MCF 10A (cell line): ENCODE results near the gene GAS7. TPM values are rescaled to one million over a fixed set of nuclear protein-coding genes. Genes with fewer than 3 reads are reported as not detected.

ENCODE experiments used
- BruUV-seq: library from RNA; stranded (reverse); fragments of 400-500 nt; replicated peaks from 2 replicates; lab custom pipeline; 2021; lab: Mats Ljungman, UMichigan
- CTCF ChIA-PET: fragments of 300-600 bp; sonication (Branson Sonifier 250); formaldehyde crosslinking; extraction: SDS; loops from one replicate; lab custom pipeline; 2021; ENCODE audit warnings: antibody characterized with exemption, inconsistent platforms; lab: Yijun Ruan, JAX
- POLR2A ChIA-PET: fragments of 300-600, 350-650 bp; sonication (Branson Sonifier 250); formaldehyde crosslinking; extraction: SDS; loops from one replicate; lab custom pipeline; 2020; ENCODE audit warnings: antibody characterized with exemption, inconsistent platforms; lab: Yijun Ruan, JAX
- DNase-seq: peaks from one replicate; pipeline ENCODE4 v3.0.0-alpha.2; 2018; ENCODE audit not compliant: unreplicated experiment
- H3K27ac Mint-ChIP-seq: one replicate; pipeline ENCODE4 v1.8.0; 2022; ENCODE audit warnings: mild to moderate bottlenecking, low read depth, mixed read lengths; ENCODE audit not compliant: unreplicated experiment
- H3K27me3 Mint-ChIP-seq: one replicate; pipeline ENCODE4 v1.8.0; 2022; ENCODE audit warnings: mixed read lengths; ENCODE audit not compliant: insufficient read depth, unreplicated experiment
- H3K36me3 Mint-ChIP-seq: one replicate; pipeline ENCODE4 v1.8.0; 2022; ENCODE audit warnings: mild to moderate bottlenecking, moderate library complexity, mixed read lengths; ENCODE audit not compliant: insufficient read depth, unreplicated experiment
- H3K4me1 Mint-ChIP-seq: one replicate; pipeline ENCODE4 v1.8.0; 2022; ENCODE audit warnings: mixed read lengths; ENCODE audit not compliant: insufficient read depth, unreplicated experiment
- H3K4me3 Mint-ChIP-seq: one replicate; pipeline ENCODE4 v1.8.0; 2022; ENCODE audit warnings: mild to moderate bottlenecking, moderate library complexity, mixed read lengths; ENCODE audit not compliant: unreplicated experiment
- H3K9me3 Mint-ChIP-seq: one replicate; pipeline ENCODE4 v1.8.0; 2022; ENCODE audit warnings: mixed read lengths; ENCODE audit not compliant: unreplicated experiment
- CTCF ChIP-seq: fragments of 200-600 bp; IDR thresholded peaks from one replicate; pipeline ENCODE4 v1.8.0; 2022; ENCODE audit warnings: antibody characterized with exemption, mild to moderate bottlenecking; ENCODE audit not compliant: unreplicated experiment
- intact Hi-C: fragments of 100-400 bp; cut with micrococcal nuclease; formaldehyde crosslinking; loops from 2 replicates; pipeline ENCODE4 v1.14.1; 2022
- total RNA-seq: library from RNA; stranded (reverse); gene quantifications from 2 replicates; pipeline ENCODE4 v1.2.3, GENCODE V29; 2022

The GAS7 gene
- total RNA-seq, 1 experiment from 2014 or later: not detected

GRCh38 chr17:10092595-10092994 is 105.8 kb downstream of the GAS7 start:
- ChIA-PET POLR2A (no interaction called here), CTCF (no interaction called here)
- Mint-ChIP-seq H3K4me1 (no peaks in the 10 kb centered on the region), H3K9me3 (peaks cover 15% of the 10 kb centered on the region), H3K27me3 (no peaks in the 10 kb centered on the region), H3K36me3 (no peaks in the 10 kb centered on the region), H3K27ac (no peak overlapping the region), H3K4me3 (no peak overlapping the region)
- BruUV-seq: no TSS peak
- intact Hi-C loops: no loop called here
- DNase-seq: no peak
- no peak for TF ChIP-seq CTCF

- intact Hi-C loops: no loop called here
- Mint-ChIP-seq H3K36me3 (no peaks in the 10 kb centered on the region), H3K4me1 (peaks cover 6% of the 10 kb centered on the region), H3K9me3 (peaks cover 15% of the 10 kb centered on the region), H3K27ac (no peak overlapping the region), H3K27me3 (no peaks in the 10 kb centered on the region), H3K4me3 (no peak overlapping the region)
- BruUV-seq: no TSS peak
- ChIA-PET CTCF (no interaction called here), POLR2A (no interaction called here)
- DNase-seq: no peak
- TF ChIP-seq CTCF: no peak
Observed at GRCh38 chr17:10091046-10091445, 107.4 kb downstream of the GAS7 start.

GRCh38 chr17:10089196-10089804 is 109.1 kb downstream of the GAS7 start:
- Mint-ChIP-seq H3K9me3 (peaks cover 15% of the 10 kb centered on the region), H3K36me3 (no peaks in the 10 kb centered on the region), H3K27me3 (no peaks in the 10 kb centered on the region), H3K4me1 (peaks cover 10% of the 10 kb centered on the region), H3K4me3 (no peak overlapping the region), H3K27ac (no peak overlapping the region)
- intact Hi-C loops: no loop called here
- no TSS peak for BruUV-seq
- CTCF ChIA-PET: no interaction called here
- POLR2A ChIA-PET: no interaction called here
- no peak for TF ChIP-seq CTCF
- no peak for DNase-seq

GRCh38 chr17:10088444-10088843 is 110.0 kb downstream of the GAS7 start:
- Mint-ChIP-seq H3K27ac (no peak overlapping the region), H3K4me1 (peaks cover 10% of the 10 kb centered on the region), H3K9me3 (peaks cover 18% of the 10 kb centered on the region), H3K36me3 (no peaks in the 10 kb centered on the region), H3K4me3 (no peak overlapping the region), H3K27me3 (no peaks in the 10 kb centered on the region)
- ChIA-PET POLR2A (no interaction called here), CTCF (no interaction called here)
- no peak for TF ChIP-seq CTCF
- BruUV-seq: no TSS peak
- intact Hi-C loops: no loop called here
- no peak for DNase-seq
